ENCODE results near the gene EMILIN3.
A peak's percentile ranks its signal among the peaks of the same experiment; 100 is the strongest.

The EMILIN3 gene

GRCh38 chr20:41344477-41344876 lies 22.1 kb downstream of the EMILIN3 start:
- DNase-seq = no peak

- DNase-seq = no peak
These were observed 23.8 kb downstream of the EMILIN3 start for GRCh38 chr20:41342474-41343464.

- DNase-seq = peak; percentile 83 to 92
These were observed 26.1 kb downstream of the EMILIN3 start, which contains the start of gene LPIN3 for GRCh38 chr20:41340327-41341055. TSS of gene LPIN3 (plus strand) at chr20:41340821. CDS start at chr20:41345804, 4,983 bp downstream.

DNA sequence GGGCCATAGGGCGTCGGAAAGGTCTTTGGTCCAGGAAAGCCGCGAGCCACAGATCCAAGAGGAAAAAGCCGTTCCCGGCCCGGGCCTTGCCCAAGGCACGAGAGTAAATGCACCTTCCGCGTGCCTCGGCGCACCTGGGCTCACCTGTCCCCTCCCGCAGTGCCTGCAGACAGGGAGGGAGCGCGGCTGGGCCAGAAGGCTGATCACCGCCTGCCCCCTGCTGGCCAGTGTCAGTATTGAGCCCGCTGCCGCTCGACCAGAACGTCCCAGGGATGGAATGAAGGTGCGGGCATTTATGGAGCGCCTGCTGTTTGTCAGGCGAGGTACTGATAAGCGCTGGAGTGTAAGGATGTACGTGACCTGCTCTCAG lies 26.7 kb downstream of the EMILIN3 start:
- peak; percentile 65 to 75 for DNase-seq

GRCh38 chr20:41336711-41337492 lies 29.7 kb downstream of the EMILIN3 start:
- no peak for DNase-seq

DNA sequence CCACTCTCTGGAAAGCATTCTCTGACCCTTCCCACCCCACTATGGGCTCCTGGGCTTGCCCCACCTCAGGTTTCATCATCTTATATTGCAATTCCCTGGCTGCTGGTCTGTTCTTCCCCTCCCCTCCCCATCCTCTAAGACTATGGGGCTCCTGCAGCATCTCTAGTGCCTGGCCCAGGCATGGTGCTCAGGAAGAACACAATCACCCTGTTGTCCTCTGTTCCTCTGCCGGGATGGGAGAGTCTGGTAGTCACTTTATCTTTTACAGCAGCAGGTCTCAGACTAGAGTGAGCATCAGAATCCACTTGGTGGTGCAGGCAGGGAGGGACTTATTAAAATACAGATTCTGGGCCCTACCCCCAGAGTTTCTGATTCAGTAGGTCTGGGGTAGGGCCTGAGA lies 31.0 kb downstream of the EMILIN3 start:
- DNase-seq = no peak

- no peak for DNase-seq
These were observed 31.9 kb downstream of the EMILIN3 start for GRCh38 chr20:41334443-41335421.

GRCh38 chr20:41334036-41334435 lies 32.6 kb downstream of the EMILIN3 start:
- no peak for DNase-seq

GRCh38 chr20:41331731-41332130 lies 34.9 kb downstream of the EMILIN3 start:
- DNase-seq = no peak

DNA sequence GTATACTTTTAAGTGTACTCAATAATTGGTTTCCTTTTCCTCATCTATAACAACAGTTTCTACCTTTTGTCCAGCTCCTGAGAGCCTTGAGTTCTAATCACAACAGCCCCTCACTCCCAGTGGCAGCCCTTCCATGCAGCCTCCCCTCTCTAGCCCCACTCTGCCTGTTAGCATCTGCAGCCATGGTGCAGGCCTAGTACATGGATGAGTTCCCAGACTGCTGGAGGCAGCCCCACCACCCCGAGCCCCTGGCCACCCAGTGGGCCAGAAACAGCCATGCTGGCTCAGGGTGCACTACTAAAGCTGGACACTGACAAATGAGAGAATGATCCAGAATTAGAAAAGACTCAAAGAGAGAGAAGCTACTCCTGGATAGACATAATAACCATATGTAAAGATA lies 35.7 kb downstream of the EMILIN3 start:
- DNase-seq = no peak

DNA sequence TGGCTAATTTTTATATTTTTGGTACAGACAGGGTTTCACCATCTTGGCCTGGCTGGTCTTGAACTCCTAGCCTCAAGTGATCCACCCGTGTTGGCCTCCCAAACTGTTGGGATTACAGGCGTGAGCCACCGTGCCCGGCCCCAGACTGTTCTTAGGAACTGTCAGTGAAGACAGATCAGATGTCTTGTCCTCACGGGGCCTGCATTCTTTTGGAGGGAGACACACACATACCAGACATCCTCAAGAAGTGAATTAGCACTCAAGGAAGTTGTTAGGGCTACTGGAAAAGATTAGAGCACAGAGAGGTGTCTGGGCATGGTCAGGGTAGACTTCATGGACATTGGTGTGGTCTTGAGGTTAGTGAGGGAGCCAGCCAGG lies 36.3 kb downstream of the EMILIN3 start:
- no peak for DNase-seq

DNA sequence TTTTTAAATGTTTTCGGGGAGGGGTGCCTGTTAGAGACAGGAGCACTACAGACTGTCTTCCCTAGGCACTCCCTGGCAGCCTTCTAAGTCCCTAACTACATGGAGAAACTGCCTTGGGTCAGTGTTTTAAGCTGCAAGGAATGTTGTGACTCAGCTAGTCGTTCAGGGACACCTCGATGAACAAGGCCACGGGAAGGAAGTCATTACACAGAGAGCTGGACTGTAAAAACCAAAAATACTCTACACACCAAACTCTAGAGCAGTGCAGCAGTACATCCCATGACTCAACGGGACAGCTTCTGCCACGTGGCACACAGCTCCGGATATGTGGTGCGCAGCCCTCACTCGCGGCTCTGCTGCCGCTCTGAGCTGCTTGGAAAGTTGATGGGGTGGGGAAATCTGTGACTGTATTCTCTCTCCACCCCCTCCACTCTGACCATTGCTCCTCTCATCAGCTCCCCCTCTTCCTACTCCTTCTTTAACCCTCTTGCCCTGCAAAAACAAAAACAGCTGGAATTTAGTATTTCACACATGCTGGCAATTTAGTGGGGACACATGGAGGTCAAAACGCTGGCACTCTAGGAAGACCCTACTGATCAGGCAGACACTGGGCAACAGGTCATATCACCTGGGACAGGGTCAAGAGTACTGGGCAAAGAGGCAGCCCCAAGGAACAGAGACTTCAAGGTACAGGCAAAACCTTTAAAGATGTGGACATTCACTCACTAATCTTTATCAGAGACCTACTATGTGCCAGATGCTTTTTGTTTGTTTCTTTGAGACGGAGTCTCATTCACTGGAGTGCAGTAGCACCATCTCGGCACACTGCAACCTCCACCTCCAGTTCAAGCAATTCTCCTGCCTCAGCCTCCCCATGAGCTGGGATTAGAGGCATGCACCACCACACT lies 36.9 kb downstream of the EMILIN3 start:
- peak; percentile 73 to 82 for DNase-seq

- no peak for DNase-seq
These were observed 39.4 kb downstream of the EMILIN3 start for GRCh38 chr20:41327178-41327577.

- peak; percentile 59 to 76 for DNase-seq
These were observed 45.6 kb downstream of the EMILIN3 start for GRCh38 chr20:41320976-41321375.

DNA sequence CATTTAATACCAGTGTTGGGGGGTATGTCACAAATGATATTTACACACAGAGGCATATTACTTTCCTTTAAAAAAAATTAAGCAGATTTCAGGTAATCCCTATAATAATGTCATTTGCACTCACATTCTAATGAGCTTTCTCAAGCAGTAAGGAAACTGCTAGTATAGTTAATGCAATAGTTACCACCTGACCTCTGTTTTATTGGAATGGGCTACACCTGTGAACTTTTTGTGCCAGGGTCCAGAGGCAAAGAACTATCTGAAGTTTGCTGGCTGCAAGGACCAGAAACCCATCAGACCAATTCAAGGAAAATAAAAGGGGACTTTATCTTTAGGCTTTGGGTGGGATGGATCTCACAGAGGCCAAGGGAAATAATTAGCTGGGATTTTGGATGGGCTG lies 46.2 kb downstream of the EMILIN3 start:
- DNase-seq = no peak

DNA sequence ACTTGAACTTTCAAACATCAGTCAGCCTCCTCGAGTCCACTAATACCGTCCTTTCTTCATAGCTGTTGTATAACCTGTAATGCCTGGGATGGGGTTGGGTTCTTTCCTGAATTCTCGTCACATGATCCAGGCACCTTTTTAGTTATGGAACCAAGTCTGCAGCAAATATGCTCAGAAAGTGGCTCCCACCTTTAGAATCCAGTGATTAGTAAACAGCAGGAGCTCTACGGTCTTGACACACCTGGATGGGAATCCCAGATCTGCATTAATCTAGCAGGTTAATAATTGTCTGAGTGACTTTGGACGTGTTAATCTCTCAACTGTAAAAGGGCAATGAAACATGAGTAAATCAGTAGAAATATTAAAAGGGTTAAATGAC lies 48.4 kb downstream of the EMILIN3 start:
- DNase-seq = no peak

DNA sequence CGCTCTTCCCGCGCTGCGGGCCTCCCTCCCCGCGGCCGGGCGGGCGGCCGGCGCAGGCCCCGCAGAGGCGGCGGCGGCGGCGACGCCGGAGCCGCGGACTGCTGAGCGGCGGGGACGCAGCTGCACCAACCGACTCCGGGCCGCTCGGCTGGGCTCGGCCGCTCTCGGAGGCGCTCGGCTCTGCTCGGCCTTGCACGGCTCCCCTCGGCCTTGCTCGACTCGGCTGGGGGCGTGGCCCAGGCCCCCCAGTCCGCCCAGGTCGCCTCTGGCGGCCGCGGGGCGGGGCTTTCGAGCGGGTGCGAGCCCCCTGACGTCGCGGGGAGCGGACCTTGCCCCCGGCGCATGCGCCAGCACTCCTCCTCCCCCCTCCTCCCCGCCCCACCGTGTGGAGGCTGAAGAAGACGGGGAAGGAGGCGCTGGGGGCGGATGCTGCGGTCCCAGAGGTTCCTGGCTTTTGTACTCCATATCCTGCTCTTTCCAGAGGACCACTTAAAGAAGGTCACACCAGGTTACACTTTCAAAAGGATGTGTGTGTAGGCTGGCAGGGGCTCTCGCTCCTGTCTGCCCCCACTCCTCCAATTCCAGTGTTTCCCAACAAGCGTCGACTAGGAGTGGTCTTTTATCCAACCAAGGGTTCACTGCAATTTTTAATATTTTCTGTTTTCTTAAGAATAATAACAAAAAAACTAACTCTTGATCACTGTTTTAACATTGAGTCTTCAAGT lies 48.9 kb downstream of the EMILIN3 start, which contains the start of gene ZHX3:
Gene ZHX3, minus strand, starts transcription at position 186 of the 725 bp plus-strand sequence. CDS start 112,815 bp downstream, outside the sequence.
- DNase-seq = peak; percentile 96 to 97

DNA sequence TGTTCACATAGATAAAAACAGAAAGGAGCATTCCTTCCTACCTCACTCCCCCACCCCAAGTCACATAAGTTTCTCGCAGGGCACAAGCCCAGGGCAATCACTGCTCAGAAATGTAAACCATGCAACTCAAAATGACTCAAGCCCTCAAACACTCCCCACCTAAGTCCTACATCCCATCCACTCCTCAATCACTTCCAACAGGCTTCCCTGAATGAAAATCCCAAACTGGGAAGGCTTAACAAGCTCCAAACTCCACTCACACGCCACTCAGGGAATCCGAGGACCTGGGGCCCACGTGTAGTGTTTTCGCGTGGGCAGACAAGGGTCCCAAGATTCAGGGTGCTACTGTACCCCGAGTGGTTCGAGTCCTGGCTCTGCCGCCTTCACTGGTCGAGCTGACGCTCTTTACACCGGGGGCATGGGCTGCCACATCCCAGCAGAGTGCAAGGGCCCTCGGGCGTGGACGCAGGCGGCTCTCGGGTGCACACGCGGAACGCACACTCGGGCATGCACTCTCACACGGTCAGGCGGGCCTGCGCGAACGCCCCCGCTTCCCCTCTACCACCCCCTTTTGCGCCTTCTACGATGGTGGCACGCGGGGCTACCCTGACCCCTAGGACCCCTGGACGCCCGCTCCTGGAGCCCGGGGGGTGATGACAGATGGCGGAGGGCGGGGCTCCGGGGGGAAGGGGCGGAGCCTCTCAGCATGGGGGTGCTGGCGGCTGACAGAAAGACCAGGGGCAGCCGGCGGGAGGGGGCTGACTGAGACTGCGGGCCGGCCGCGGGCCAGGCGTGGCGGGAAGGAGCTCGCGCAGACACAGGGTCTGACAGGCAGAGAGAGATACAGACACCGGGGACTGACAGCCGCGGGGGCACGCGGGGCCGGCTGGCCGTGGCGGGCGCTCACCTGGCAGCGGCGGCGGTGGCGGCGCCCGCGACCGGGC lies 49.7 kb downstream of the EMILIN3 start:
- DNase-seq = peak; percentile 43 to 55

All from inflammatory macrophage (primary cell).